Activated T-cell treated with anti-CD3 and anti-CD28 coated beads, Interleukin-2, amount 50 U/mL, for 72 hours (primary cell): ENCODE data around the gene TMEM69. TPM values are rescaled to one million over a fixed set of nuclear protein-coding genes. Genes with fewer than 3 reads are reported as not detected.
"Not testable (repeated sequence)": the region's sequence is repeated elsewhere in the genome, so short reads cannot be mapped to it uniquely, and the experiment has no call there.

ENCODE experiments used
- ATAC-seq, 2 donors: fragments of 150-1000 bp; cut with Tn5 transposase; replicated peaks in 1 of 2; 2 replicates each; pipeline ENCODE4 v1.10.0; 2021; ENCODE audit warnings: moderate library complexity in 2 of 2, mild to moderate bottlenecking in 1 of 2
- DNase-seq, 2 donors: peaks; one replicate each; pipeline ENCODE4 v3.0.0; 2021 to 2022; ENCODE audit warnings: mixed read lengths in 1 of 2
- H3K27ac Mint-ChIP-seq: one replicate; pipeline ENCODE4 v1.8.0; 2022; ENCODE audit warnings: mild to moderate bottlenecking, moderate library complexity, mixed read lengths
- H3K27me3 Mint-ChIP-seq: one replicate; pipeline ENCODE4 v1.8.0; 2022; ENCODE audit warnings: low read depth, mixed read lengths
- H3K36me3 Mint-ChIP-seq, 2 donors: one replicate each; pipeline ENCODE4 v1.8.0; 2022; ENCODE audit warnings: mixed read lengths in 2 of 2, mild to moderate bottlenecking in 1 of 2; ENCODE audit not compliant: insufficient read depth in 2 of 2
- H3K4me1 Mint-ChIP-seq: one replicate; pipeline ENCODE4 v1.8.0; 2022; ENCODE audit warnings: low read depth, mixed read lengths
- H3K4me3 Mint-ChIP-seq, 2 donors: one replicate each; pipeline ENCODE4 v1.8.0; 2022; ENCODE audit warnings: mild to moderate bottlenecking in 2 of 2, mixed read lengths in 2 of 2, moderate library complexity in 2 of 2
- H3K9me3 Mint-ChIP-seq, 2 donors: one replicate each; pipeline ENCODE4 v1.8.0; 2022; ENCODE audit warnings: mixed read lengths in 2 of 2
- total RNA-seq, 2 donors: library from RNA; stranded (reverse); gene quantifications; one replicate each; pipeline ENCODE4 v1.2.3, GENCODE V29; 2022

TMEM69 gene
- total RNA-seq, 2 donors from 2014 or later, result 28.3 to 30.3 TPM

DNA sequence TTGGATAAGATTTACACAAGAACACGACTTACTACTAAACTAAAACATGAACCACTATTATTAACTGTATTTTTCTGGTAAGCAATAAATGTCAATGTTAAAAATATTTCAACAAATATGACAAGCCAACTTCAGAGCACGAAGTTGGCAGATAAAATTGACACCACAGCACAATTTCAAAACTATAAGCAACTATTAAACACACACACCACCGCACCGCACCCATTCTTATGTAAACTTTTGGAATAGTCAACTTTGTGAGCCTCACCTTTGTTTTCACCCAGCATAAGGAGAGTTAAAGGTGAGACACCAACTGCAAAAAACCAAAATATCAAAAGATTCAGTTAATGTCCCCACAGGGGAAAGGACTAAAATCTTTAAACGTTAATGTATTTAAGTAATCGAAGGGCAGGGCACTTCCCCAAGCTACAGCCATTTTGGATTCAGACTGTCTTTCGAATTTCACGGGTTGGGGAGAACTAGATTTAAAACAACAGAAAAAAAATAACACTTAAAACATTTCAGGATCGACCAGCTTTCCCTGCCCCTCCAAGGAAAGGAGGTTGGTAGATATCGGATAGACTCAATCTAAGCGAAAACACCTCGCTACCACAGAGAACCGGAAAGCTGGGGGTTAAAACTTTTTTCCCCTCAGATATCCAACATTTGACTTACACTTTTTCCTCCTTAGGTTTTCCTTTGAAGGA is 2.5 kb upstream of the TMEM69 start:
- H3K27me3 Mint-ChIP-seq, result no peaks in the 10 kb centered on the region

GRCh38 chr1:45686015-45686287 is 2.0 kb upstream of the TMEM69 start:
- H3K4me1 Mint-ChIP-seq, result peaks cover 63% of the 10 kb centered on the region
- ATAC-seq (peak in 1 of 2 donors; percentile 2), DNase-seq (peak; percentile 69 to 70)
- H3K27me3 Mint-ChIP-seq, result no peaks in the 10 kb centered on the region
- peaks cover 3 to 7% of the 10 kb centered on the region in 2 donors for H3K36me3 Mint-ChIP-seq
- H3K9me3 Mint-ChIP-seq, result no peaks in the 10 kb centered on the region
- H3K4me3 Mint-ChIP-seq, result peak overlapping the region; percentile 96 to 100
- H3K27ac Mint-ChIP-seq, result peak overlapping the region; percentile 93

More for the DNA sequence above, 2.5 kb upstream of the TMEM69 start:
- H3K9me3 Mint-ChIP-seq, result no peaks in the 10 kb centered on the region
- H3K4me3 Mint-ChIP-seq, result peak overlapping the region; percentile 96 to 100
- peak in 1 of 2 donors; percentile 14 for DNase-seq
- no peak for ATAC-seq
- peak overlapping the region; percentile 93 for H3K27ac Mint-ChIP-seq
- H3K36me3 Mint-ChIP-seq, result peaks cover 3 to 6% of the 10 kb centered on the region in 2 donors
- H3K4me1 Mint-ChIP-seq, result peaks cover 63% of the 10 kb centered on the region

GRCh38 chr1:45686288-45687013 is 1.5 kb upstream of the TMEM69 start, which contains the start of gene GPBP1L1:
Gene GPBP1L1, minus strand, starts transcription at chr1:45686533. Its CDS starts 27,446 bp downstream, at chr1:45659087.
- no peaks in the 10 kb centered on the region for H3K9me3 Mint-ChIP-seq
- no peaks in the 10 kb centered on the region for H3K27me3 Mint-ChIP-seq
- H3K4me3 Mint-ChIP-seq, result peak within 1 kb of the TSS; percentile 96 to 100
- peak within 1 kb of the TSS; percentile 93 for H3K27ac Mint-ChIP-seq
- H3K4me1 Mint-ChIP-seq, result peaks cover 61% of the 10 kb centered on the region
- DNase-seq (peak; percentile 98 to 99), ATAC-seq (peak; percentile 72 to 75)
- H3K36me3 Mint-ChIP-seq, result peaks cover 3 to 12% of the 10 kb centered on the region in 2 donors

GRCh38 chr1:45687014-45687753 is 797 bp upstream of the TMEM69 start:
- Mint-ChIP-seq H3K27me3 (no peaks in the 10 kb centered on the region), H3K9me3 (no peaks in the 10 kb centered on the region), H3K27ac (peak overlapping the region; percentile 93), H3K4me3 (peak overlapping the region; percentile 96 to 100), H3K36me3 (peaks cover 5 to 18% of the 10 kb centered on the region in 2 donors), H3K4me1 (peaks cover 54% of the 10 kb centered on the region)
- peak; percentile 96 to 97 for DNase-seq
- peak; percentile 88 for ATAC-seq

- DNase-seq, H3K4me3 Mint-ChIP-seq, ATAC-seq, H3K27me3 Mint-ChIP-seq, H3K9me3 Mint-ChIP-seq: not testable (repeated sequence)
- peaks cover 24% of the 10 kb centered on the region for H3K4me1 Mint-ChIP-seq
- H3K36me3 Mint-ChIP-seq, result peaks cover 4 to 34% of the 10 kb centered on the region in 2 donors
- H3K27ac Mint-ChIP-seq, result peak overlapping the region; percentile 73
Observed at GRCh38 chr1:45693811-45694210, 5.8 kb downstream of the TMEM69 start.

DNA sequence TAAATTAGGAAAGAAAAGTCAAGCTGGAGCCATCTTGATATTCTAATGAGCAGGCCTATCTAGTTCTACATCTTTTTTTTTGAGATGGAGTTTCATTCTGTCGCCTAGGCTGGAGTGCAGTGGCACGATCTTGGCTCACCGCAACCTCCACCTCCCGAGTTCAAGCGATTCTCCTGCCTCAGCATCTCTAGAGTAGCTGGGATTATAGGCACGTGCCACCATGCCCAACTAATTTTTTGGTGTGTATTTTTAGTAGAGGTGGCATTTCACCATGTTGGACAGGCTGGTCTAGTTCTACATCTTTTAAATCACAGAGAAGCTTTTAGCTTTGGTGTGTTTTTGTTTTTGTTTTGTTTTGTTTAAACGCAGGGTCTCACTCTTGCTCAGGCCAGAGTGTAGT is 6.8 kb downstream of the TMEM69 start:
- Mint-ChIP-seq H3K4me3 (no peak overlapping the region), H3K36me3 (peaks cover 4 to 33% of the 10 kb centered on the region in 2 donors), H3K9me3 (no peaks in the 10 kb centered on the region), H3K27ac (peak overlapping the region; percentile 73), H3K27me3 (no peaks in the 10 kb centered on the region), H3K4me1 (peaks cover 14% of the 10 kb centered on the region)
- no peak for ATAC-seq
- no peak for DNase-seq

GRCh38 chr1:45704637-45705036 is 16.7 kb downstream of the TMEM69 start:
- H3K27ac Mint-ChIP-seq, result no peak overlapping the region
- H3K9me3 Mint-ChIP-seq, result peaks cover 0 to 2% of the 10 kb centered on the region in 2 donors
- peaks cover 9 to 11% of the 10 kb centered on the region in 2 donors for H3K36me3 Mint-ChIP-seq
- ATAC-seq (no peak), DNase-seq (no peak)
- no peaks in the 10 kb centered on the region for H3K27me3 Mint-ChIP-seq
- no peak overlapping the region for H3K4me3 Mint-ChIP-seq
- H3K4me1 Mint-ChIP-seq, result no peaks in the 10 kb centered on the region

DNA sequence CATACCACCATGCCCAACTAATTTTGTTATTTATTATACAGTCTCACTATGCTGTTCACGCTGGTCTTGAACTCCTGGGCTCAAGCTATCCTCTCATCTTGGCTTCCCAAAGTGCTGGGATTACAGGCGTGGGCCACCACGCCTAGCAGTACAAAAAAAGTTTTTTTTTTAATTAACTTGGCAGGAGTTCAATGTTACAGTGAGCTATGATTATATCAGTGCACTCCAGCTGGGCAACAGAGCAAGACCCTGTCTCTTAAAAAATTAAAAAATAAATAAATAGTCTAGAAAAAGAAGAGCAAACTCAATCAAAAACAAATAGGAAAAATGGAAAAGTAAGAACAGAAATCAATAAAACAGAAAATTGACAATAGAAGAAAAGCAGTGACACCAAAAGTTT is 25.7 kb downstream of the TMEM69 start:
- DNase-seq (no peak), ATAC-seq (no peak)
- Mint-ChIP-seq H3K27me3 (no peaks in the 10 kb centered on the region), H3K36me3 (peaks cover 0 to 6% of the 10 kb centered on the region in 2 donors), H3K27ac (no peak overlapping the region), H3K4me3 (no peak overlapping the region), H3K4me1 (no peaks in the 10 kb centered on the region), H3K9me3 (no peaks in the 10 kb centered on the region)

GRCh38 chr1:45716700-45717099 is 28.7 kb downstream of the TMEM69 start:
- ATAC-seq, result no peak
- Mint-ChIP-seq H3K27me3 (no peaks in the 10 kb centered on the region), H3K9me3 (no peaks in the 10 kb centered on the region), H3K4me1 (no peaks in the 10 kb centered on the region), H3K4me3 (no peak overlapping the region), H3K36me3 (peaks cover 0 to 3% of the 10 kb centered on the region in 2 donors), H3K27ac (no peak overlapping the region)
- no peak for DNase-seq

GRCh38 chr1:45717386-45717785 is 29.4 kb downstream of the TMEM69 start:
- ATAC-seq, H3K4me3 Mint-ChIP-seq, DNase-seq, H3K4me1 Mint-ChIP-seq, H3K36me3 Mint-ChIP-seq, H3K9me3 Mint-ChIP-seq, H3K27me3 Mint-ChIP-seq: not testable (repeated sequence)
- peak overlapping the region; percentile 15 for H3K27ac Mint-ChIP-seq

DNA sequence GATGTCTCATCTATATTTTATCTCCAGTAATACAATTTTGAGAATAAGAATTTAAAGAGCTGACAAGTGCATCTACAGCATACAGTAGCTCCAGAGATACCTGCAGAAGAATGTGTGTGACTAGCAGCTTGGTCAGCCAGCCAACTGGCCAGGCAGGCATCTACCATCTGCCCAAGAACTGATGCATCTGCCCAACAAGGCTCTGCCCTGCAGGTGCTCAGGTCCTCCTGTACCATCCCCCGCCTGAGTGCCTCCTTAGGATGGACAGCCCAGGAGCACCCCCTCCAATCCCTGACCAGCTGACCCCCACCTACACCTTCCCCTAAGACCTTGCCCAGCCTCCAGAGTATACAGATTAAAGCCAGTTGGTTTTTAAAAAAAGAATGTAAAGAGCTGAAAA is 30.3 kb downstream of the TMEM69 start:
- no peak for DNase-seq
- peaks cover 0 to 2% of the 10 kb centered on the region in 2 donors for H3K36me3 Mint-ChIP-seq
- no peak for ATAC-seq
- H3K4me1 Mint-ChIP-seq, result no peaks in the 10 kb centered on the region
- H3K27me3 Mint-ChIP-seq, result no peaks in the 10 kb centered on the region
- no peak overlapping the region for H3K4me3 Mint-ChIP-seq
- no peak overlapping the region for H3K27ac Mint-ChIP-seq
- no peaks in the 10 kb centered on the region for H3K9me3 Mint-ChIP-seq

DNA sequence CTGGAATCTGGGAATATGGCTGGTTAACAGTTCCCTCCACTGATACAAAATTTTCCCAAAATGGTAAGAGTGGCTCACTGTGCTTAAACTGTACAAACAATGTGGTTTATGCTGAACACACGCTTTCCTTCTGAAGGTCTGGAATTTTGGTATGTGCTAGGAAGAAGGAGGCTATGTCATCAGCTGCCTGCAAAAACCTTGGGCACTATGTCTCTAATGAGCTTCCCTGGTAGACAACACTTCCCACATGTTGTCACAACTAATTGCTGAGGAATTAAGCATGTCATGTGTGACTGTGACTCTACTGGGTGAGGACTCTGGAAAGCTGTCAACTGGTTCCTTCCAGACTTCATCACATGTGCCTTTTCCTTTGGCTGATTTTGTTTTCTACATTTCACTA is 33.2 kb downstream of the TMEM69 start:
- no peak overlapping the region for H3K4me3 Mint-ChIP-seq
- H3K9me3 Mint-ChIP-seq, result no peaks in the 10 kb centered on the region
- DNase-seq (no peak), ATAC-seq (no peak)
- no peak overlapping the region for H3K27ac Mint-ChIP-seq
- H3K4me1 Mint-ChIP-seq, result no peaks in the 10 kb centered on the region
- peaks cover 0 to 2% of the 10 kb centered on the region in 2 donors for H3K36me3 Mint-ChIP-seq
- H3K27me3 Mint-ChIP-seq, result no peaks in the 10 kb centered on the region

DNA sequence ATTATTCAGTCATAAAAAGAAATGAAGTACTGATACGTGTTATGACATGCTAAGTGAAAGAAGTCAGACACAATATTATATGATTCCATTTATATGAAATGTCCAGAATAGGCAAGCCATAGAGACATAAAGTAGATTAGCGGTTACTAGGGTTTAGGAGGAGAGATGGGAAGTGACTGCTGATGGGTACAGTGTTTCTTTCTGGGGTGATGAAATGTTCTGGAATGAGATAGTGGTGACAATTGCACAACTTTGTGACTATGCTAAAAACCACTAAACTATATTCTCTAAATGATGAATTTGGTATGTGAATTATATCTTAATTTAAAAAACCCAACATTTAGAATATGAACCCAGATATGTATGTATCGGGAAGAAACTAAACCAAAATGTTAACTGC is 34.8 kb downstream of the TMEM69 start:
- Mint-ChIP-seq H3K27me3 (no peaks in the 10 kb centered on the region), H3K36me3 (peaks cover 0 to 2% of the 10 kb centered on the region in 2 donors), H3K27ac (no peak overlapping the region), H3K9me3 (no peaks in the 10 kb centered on the region), H3K4me1 (no peaks in the 10 kb centered on the region), H3K4me3 (no peak overlapping the region)
- ATAC-seq (no peak), DNase-seq (no peak)
